HG03342 (cell line): ENCODE results near the gene CD38.
"Not testable (repeated sequence)": the region's sequence is repeated elsewhere in the genome, so short reads cannot be mapped to it uniquely, and the experiment has no call there.

Experiments used
- ATAC-seq: cut with Tn5 transposase; IDR thresholded peaks from one replicate; pipeline ENCODE4 v1.9.1; 2021; ENCODE audit warnings: mild to moderate bottlenecking, moderate library complexity; ENCODE audit not compliant: unreplicated experiment

CD38 gene

GRCh38 chr4:15794905-15795304, 16.8 kb downstream of the CD38 start:
- no peak for ATAC-seq

GRCh38 chr4:15797320-15797719, 19.2 kb downstream of the CD38 start:
- no peak for ATAC-seq

- no peak for ATAC-seq
Observed at GRCh38 chr4:15799141-15799540, 21.0 kb downstream of the CD38 start.

- ATAC-seq: no peak
Observed at GRCh38 chr4:15799701-15800100, 21.6 kb downstream of the CD38 start.

- not testable (repeated sequence) for ATAC-seq
Observed at GRCh38 chr4:15802497-15802896, 24.4 kb downstream of the CD38 start.

GRCh38 chr4:15805583-15806517, 27.7 kb downstream of the CD38 start:
- ATAC-seq: peak; percentile 33

- peak; percentile 77 for ATAC-seq
Observed at GRCh38 chr4:15809058-15809457, 30.9 kb downstream of the CD38 start.

GRCh38 chr4:15809466-15809865, 31.3 kb downstream of the CD38 start:
- ATAC-seq: peak; percentile 16

DNA sequence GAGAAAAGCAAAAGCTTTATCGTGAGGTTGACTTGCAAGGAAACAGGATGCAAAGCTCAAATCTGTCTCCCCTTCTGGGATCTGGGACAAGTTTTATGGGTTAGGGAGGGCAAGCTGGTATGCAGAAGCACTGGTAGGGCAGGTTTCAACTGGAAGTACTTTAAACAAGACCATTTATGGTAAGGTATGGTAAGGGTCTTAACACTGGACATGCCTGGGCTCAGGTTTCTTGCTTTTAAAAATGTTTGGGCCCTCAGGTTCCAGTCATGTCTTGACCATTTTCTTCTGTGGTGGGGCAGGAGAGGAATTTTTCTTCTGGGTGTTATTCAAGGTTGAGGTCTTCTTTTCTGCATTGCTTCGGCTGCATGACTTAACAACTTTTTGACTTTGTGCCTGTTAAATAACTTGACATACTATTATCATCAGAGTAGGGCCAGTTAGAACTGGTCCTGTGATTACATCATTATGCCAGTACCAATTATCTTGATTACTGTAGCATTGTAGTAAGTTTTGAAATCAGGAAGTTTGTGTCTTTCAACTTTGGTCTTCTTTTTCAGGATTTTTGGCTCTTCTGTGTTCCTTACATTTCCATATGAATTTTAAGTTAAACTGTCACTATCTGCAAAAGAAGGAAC, 33.7 kb downstream of the CD38 start:
- no peak for ATAC-seq

DNA sequence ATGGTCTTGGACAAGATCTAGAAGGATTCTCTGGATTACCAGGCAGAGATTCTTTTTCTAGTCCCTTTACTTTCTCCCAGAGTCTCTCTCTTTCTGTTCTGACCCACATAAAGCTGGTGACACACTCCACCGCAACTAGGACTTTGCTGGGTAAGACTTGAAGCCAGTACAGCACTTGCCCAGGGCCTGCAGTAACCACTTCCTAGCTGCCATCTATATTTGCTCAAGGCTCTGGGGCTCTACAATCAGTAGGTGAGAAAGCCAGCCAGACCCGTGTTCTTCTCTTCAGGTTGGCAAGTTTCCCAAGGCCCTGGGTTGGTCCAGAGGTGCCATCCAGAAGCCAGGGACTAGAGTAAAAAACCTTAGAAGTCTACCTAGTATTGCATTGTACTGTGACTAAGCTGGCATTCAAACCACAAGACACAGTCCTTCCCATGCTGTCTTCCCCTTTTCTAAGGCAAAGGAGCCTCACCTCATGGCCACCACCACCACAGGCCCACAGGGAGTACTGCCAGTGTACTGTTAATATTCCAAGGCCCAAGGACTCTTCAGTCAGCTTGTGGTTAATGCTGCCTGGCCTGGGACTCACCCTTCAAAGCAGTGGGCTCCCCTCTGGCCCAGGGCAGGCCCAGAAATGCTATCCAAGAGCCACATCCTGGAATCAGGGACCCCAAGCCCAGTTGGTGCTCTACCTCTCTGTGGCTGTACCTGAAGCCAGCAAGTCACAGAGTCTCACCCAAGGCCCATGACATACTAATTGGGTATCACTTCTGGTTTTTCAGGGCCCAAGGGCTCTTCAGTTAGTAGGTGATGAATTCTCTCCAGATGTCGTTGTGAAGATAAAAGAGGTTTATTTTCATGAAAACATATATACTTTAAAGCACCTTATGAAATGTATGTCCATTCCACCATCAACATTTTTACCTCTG, 54.7 kb downstream of the CD38 start:
- no peak for ATAC-seq

- no peak for ATAC-seq
Observed at GRCh38 chr4:15833801-15834200, 55.7 kb downstream of the CD38 start.

GRCh38 chr4:15836362-15836761, 58.2 kb downstream of the CD38 start:
- ATAC-seq: peak; percentile 66

DNA sequence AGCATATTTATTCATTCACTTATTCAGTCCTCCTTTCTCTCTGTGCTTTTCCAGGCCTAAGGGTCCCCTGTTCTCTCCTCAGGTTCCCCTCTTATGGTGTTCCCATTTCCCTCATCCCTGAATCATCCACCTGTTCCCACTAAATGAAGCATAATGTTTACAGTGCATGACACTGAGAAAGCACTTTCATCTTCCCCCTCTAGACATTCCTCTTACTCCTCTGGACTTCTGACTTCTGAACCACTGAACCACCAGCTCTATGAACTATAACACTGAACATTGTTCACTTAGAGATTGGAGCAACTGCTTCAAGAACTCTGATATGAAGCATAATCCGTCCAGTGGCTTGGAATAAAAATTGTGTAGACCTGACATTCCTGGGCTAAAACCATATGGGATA, 59.5 kb downstream of the CD38 start:
- ATAC-seq: no peak

DNA sequence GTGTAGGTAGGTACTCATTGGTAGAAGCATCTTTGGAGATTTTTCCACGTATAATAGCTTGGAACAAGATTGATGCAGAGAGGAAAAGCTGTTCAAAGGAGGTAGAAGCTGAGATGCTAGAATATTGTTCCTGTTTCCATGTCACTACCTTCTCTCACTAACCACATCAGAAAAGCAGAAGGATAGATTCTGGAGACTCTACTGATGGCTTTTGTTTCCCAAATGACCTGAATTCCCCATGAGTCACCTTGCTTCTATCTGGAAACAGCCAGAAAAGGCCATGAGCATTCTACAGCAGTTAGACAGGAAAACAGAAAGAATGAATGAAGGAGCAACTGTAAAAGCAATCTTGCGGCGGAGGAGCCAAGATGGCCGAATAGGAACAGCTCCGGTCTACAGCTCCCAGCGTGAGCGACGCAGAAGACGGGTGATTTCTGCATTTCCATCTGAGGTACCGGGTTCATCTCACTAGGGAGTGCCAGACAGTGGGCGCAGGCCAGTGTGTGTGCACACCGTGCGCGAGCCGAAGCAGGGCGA, 63.1 kb downstream of the CD38 start:
- ATAC-seq: not testable (repeated sequence)

DNA sequence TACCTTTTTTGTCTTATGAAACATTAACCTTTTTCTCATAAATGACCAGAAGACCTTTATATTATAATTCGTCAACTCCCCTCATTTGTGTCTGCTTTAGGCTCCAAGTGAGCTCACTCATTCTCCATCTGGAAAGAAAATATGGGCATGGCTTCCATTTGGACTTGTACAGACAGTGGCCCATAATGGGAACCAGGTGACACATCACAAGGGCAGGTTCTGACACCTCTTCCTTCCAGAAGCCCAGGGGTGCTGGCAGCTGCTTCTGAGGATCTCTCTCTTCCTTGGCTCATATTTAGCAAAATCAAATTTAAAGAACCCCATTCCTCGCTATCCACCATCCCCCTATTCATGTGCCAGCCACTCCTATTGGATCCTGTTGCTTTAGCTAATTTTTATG, 69.6 kb downstream of the CD38 start:
- no peak for ATAC-seq

- ATAC-seq: no peak
Observed at GRCh38 chr4:15848191-15848842, 70.2 kb downstream of the CD38 start.

- ATAC-seq: no peak
Observed at GRCh38 chr4:15851969-15852368, 73.8 kb downstream of the CD38 start.

- ATAC-seq: no peak
Observed at GRCh38 chr4:15852524-15852923, 74.4 kb downstream of the CD38 start.

DNA sequence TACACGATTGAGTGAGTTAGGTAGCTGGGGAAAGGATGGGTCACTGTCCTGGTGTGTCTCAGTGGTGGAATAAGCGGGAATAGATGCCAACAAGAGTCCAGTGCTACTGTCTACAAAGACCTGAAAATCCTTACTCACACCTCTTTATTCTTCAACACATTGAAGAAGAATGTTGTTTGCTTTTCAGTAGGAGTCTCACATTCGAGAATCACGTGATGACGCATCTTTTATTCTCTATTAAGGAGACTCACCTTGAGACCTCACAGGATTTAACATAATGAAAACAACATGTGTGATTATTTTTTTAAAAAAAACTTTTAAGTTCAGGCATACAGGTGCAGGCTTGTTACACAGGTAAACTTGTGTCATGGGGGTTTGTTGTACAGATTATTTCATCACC, 75.2 kb downstream of the CD38 start:
- ATAC-seq: no peak

DNA sequence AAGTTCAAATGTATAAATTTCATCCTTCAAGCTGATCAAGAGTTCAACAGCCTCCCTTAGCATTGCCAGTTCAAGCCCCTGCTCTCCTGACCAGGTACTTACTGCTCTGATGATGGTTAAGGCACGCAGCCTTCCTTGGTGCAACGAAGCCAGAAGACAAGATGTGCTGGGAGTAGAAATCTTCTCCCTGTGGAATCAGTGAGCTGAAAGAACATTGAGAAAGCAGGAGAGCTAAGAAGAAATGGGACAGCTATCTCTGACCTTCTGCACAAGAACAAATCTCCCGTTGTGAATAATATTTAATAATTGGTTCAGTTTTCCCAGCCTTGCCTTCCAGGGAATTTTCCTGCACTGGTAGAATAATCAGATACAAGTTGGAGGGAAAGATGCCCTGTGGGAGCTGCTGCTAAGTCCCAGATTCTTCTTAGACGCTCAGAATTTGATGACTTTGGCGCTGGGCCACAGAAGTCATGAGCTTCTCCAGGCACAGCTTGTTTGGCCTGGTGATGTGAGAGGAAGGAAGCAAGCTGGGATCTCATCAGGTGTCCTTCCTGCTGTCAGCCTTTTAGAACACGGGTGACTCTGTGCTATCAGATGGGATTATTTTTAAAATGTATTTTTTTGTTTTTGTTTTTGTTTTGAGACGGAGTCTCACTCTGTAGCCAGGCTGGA, 77.8 kb downstream of the CD38 start:
- no peak for ATAC-seq
